MM.1S (cell line): Measurements from ENCODE around the gene NFATC2.

ENCODE experiments used
- DNase-seq: peaks from one replicate; pipeline ENCODE4 v3.0.0-alpha.2; 2015
- H2AFZ ChIP-seq: fragments of 300-600 bp; sonication (generic); 2 replicates; pipeline ENCODE4 v1.6.0; 2016; ENCODE audit warnings: antibody characterized with exemption, low read length
- H3F3A ChIP-seq: fragments of 300-600 bp; sonication (generic); 2 replicates; pipeline ENCODE4 v1.6.1; 2016; ENCODE audit warnings: mild to moderate bottlenecking, antibody characterized with exemption, low read length, moderate library complexity, mixed read lengths; ENCODE audit not compliant: insufficient read depth
- H3K27ac ChIP-seq: fragments of 300-600 bp; sonication (generic); 2 replicates; pipeline ENCODE4 v1.5.1; 2016; ENCODE audit warnings: mild to moderate bottlenecking, low read length
- H3K27me3 ChIP-seq: fragments of 300-600 bp; sonication (generic); replicated peaks from 2 replicates; pipeline ENCODE4 v1.6.0; 2016; ENCODE audit warnings: low read length; ENCODE audit not compliant: insufficient read depth
- H3K36me3 ChIP-seq: fragments of 300-600 bp; sonication (generic); replicated peaks from 2 replicates; pipeline ENCODE4 v1.6.1; 2016; ENCODE audit warnings: mild to moderate bottlenecking, low read length, mixed read lengths; ENCODE audit not compliant: insufficient read depth
- H3K4me1 ChIP-seq: fragments of 300-600 bp; sonication (generic); 2 replicates; pipeline ENCODE4 v1.6.1; 2016; ENCODE audit warnings: low read length, mixed read lengths
- H3K4me2 ChIP-seq: fragments of 300-600 bp; sonication (generic); 2 replicates; pipeline ENCODE4 v1.6.0; 2016; ENCODE audit warnings: low read depth, low read length
- H3K4me3 ChIP-seq: fragments of 300-600 bp; sonication (generic); 2 replicates; pipeline ENCODE4 v1.5.1; 2016; ENCODE audit warnings: low read length, mixed read lengths
- H3K79me2 ChIP-seq: fragments of 300-600 bp; sonication (generic); 2 replicates; pipeline ENCODE4 v1.6.1; 2016; ENCODE audit warnings: mixed run types, low read length, mixed read lengths
- H3K9ac ChIP-seq: fragments of 300-600 bp; sonication (generic); 2 replicates; pipeline ENCODE4 v1.6.1; 2016; ENCODE audit warnings: low read length, mixed read lengths
- H3K9me2 ChIP-seq: fragments of 300-600 bp; sonication (generic); replicated peaks from 2 replicates; pipeline ENCODE4 v1.6.1; 2016; ENCODE audit warnings: mild to moderate bottlenecking, low read length, mixed read lengths; ENCODE audit not compliant: insufficient read depth
- H3K9me3 ChIP-seq: fragments of 300-600 bp; sonication (generic); replicated peaks from 2 replicates; pipeline ENCODE4 v1.6.1; 2016; ENCODE audit warnings: mild to moderate bottlenecking, low read length, mixed read lengths; ENCODE audit not compliant: insufficient read depth
- H4K20me1 ChIP-seq: fragments of 300-600 bp; sonication (generic); 2 replicates; pipeline ENCODE4 v1.6.1; 2016; ENCODE audit warnings: mild to moderate bottlenecking, low read length, moderate library complexity, mixed read lengths; ENCODE audit not compliant: insufficient read depth
- EZH2 ChIP-seq: fragments of 300-600 bp; sonication (generic); optimal IDR thresholded peaks from 2 replicates; pipeline ENCODE3; 2017; ENCODE audit warnings: low read depth, mild to moderate bottlenecking, antibody characterized with exemption, low read length, mixed read lengths
- EZH2phosphoT487 ChIP-seq: fragments of 300-600 bp; sonication (generic); IDR thresholded peaks from 2 replicates; pipeline ENCODE4 v1.6.1; 2018; ENCODE audit warnings: antibody characterized with exemption, low read length
- TF ChIP-seq, protein P1 (sequence below): fragments of 300-600 bp; sonication (generic); IDR thresholded peaks from 2 replicates; pipeline ENCODE4 v1.5.1; 2016; ENCODE audit warnings: antibody characterized with exemption, low read length, mixed read lengths

NFATC2 gene

DNA sequence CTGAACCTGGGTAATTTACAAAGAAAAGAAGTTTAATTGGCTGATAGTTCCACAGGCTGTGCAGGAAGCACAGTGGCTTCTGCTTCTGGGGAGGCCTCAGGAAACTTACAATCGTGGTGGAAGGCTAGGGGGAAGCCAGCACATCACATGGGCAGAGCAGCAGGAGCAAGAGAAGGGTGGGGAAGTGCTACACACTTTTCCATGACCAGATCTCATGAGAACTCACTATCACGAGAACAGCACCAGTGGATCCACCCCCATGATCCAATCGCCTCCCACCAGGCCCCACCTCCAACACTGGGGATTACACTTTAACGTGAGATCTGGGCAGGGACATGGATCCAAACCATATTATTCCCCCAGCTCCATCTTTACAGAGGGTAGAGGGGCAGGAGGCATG, 166.4 kb downstream of the NFATC2 start:
- Histone ChIP-seq H3K9me3 (no peaks in the 10 kb centered on the region), H3K9ac (no peak overlapping the region), H3K27me3 (no peaks in the 10 kb centered on the region), H3K4me3 (no peak overlapping the region), H3K27ac (no peak overlapping the region), H3K4me1 (no peaks in the 10 kb centered on the region), H2AFZ (no peak overlapping the region), H3K4me2 (no peak overlapping the region), H3F3A (no peaks in the 10 kb centered on the region), H3K36me3 (no peaks in the 10 kb centered on the region), H3K9me2 (no peaks in the 10 kb centered on the region), H4K20me1 (no peaks in the 10 kb centered on the region), H3K79me2 (no peaks in the 10 kb centered on the region)
- TF ChIP-seq, protein P1, sequence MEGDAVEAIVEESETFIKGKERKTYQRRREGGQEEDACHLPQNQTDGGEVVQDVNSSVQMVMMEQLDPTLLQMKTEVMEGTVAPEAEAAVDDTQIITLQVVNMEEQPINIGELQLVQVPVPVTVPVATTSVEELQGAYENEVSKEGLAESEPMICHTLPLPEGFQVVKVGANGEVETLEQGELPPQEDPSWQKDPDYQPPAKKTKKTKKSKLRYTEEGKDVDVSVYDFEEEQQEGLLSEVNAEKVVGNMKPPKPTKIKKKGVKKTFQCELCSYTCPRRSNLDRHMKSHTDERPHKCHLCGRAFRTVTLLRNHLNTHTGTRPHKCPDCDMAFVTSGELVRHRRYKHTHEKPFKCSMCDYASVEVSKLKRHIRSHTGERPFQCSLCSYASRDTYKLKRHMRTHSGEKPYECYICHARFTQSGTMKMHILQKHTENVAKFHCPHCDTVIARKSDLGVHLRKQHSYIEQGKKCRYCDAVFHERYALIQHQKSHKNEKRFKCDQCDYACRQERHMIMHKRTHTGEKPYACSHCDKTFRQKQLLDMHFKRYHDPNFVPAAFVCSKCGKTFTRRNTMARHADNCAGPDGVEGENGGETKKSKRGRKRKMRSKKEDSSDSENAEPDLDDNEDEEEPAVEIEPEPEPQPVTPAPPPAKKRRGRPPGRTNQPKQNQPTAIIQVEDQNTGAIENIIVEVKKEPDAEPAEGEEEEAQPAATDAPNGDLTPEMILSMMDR = no peak
- TF ChIP-seq EZH2 = no peak
- DNase-seq = no peak

DNA sequence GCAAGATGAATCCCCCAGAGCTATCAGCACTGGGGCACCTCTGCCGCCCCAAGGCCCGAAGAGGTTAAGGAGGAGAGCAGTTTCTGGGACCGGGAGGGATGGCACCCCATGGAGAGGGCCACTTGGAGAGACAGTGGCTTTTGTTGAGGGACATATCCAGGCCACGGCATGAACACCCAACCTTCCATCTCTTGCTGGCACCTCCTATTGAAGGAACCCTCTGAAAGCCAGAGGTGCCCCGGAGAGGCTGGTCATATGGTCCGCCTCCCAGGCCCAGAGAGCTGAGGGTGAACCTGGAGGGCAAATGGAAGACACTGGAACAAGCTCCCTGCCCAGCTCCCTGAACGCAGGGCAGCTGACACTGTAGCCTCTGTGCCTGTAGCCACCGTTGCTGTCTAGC, 167.0 kb downstream of the NFATC2 start:
- Histone ChIP-seq H3K27me3 (no peaks in the 10 kb centered on the region), H3K9me2 (no peaks in the 10 kb centered on the region), H3K4me2 (no peak overlapping the region), H3K9ac (no peak overlapping the region), H3F3A (no peaks in the 10 kb centered on the region), H3K4me1 (no peaks in the 10 kb centered on the region), H3K36me3 (no peaks in the 10 kb centered on the region), H3K4me3 (no peak overlapping the region), H3K9me3 (no peaks in the 10 kb centered on the region), H3K79me2 (no peaks in the 10 kb centered on the region), H4K20me1 (no peaks in the 10 kb centered on the region), H3K27ac (no peak overlapping the region), H2AFZ (no peak overlapping the region)
- no peak for DNase-seq
- TF ChIP-seq, protein P1 = no peak
- TF ChIP-seq EZH2 (no peak), EZH2phosphoT487 (no peak)

DNA sequence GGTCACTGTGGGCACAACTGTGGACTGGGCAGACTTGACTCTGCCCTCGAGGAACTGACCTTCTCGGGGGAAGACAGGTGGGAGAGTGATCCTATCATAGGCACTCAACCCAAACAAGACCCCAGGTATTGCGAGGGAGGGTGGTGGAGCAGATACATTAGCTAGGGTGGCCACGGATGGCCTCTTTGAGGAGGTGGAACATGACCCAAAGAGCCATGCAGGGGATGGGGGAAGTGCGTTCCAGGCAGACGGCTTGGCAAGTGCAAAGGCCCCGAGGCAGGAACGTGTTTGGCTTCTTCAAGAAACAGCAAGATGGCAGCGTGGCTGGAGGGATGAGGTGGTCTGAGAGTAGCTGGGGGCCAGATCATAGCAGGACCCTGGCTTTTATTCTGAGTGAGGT, 167.6 kb downstream of the NFATC2 start:
- DNase-seq = no peak
- no peaks in the 10 kb centered on the region for H3K36me3 ChIP-seq
- TF ChIP-seq, protein P1 = no peak
- TF ChIP-seq EZH2 = no peak
- no peak for TF ChIP-seq EZH2phosphoT487

More for the DNA sequence above, 167.6 kb downstream of the NFATC2 start:
- no peaks in the 10 kb centered on the region for H3K9me3 ChIP-seq
- H3K4me1 ChIP-seq = no peaks in the 10 kb centered on the region
- no peaks in the 10 kb centered on the region for H4K20me1 ChIP-seq
- H2AFZ ChIP-seq = no peak overlapping the region
- no peaks in the 10 kb centered on the region for H3K27me3 ChIP-seq
- no peak overlapping the region for H3K9ac ChIP-seq
- H3K9me2 ChIP-seq = no peaks in the 10 kb centered on the region
- no peaks in the 10 kb centered on the region for H3F3A ChIP-seq
- no peak overlapping the region for H3K27ac ChIP-seq
- H3K79me2 ChIP-seq = no peaks in the 10 kb centered on the region
- no peak overlapping the region for H3K4me3 ChIP-seq
- H3K4me2 ChIP-seq = no peak overlapping the region
